H1 (cell line): Measurements from ENCODE around the gene CEP72. TPM values are rescaled to one million over a fixed set of nuclear protein-coding genes. Genes with fewer than 3 reads are reported as not detected.

Experiments
- BACH1 ChIP-seq: IDR thresholded peaks from 2 replicates; pipeline ENCODE4 v1.6.1; 2012; ENCODE audit warnings: low read length, improper control_type of control experiment
- CEBPB ChIP-seq: IDR thresholded peaks from 2 replicates; pipeline ENCODE4 v1.6.1; 2012; ENCODE audit warnings: low read depth, low read length
- CHD1 ChIP-seq: IDR thresholded peaks from 2 replicates; pipeline ENCODE4 v1.6.1; 2012; ENCODE audit warnings: low read depth, low read length, improper control_type of control experiment
- CREB1 ChIP-seq: IDR thresholded peaks from 2 replicates; pipeline ENCODE4 v1.6.1; 2012; ENCODE audit warnings: inconsistent platforms
- EZH2 ChIP-seq: fragments of 200-600 bp; sonication (generic); IDR thresholded peaks from 2 replicates; pipeline ENCODE4 v1.7.1; 2012; ENCODE audit warnings: low read depth, mild to moderate bottlenecking, moderate library complexity, low read length, inconsistent platforms; ENCODE audit not compliant: severe bottlenecking
- RAD21 ChIP-seq, 2 experiments: IDR thresholded peaks in 1 of 2; conservative IDR thresholded peaks in 1 of 2; 2 replicates each; pipeline ENCODE4 v1.6.1; 2011; ENCODE audit warnings: low read depth in 2 of 2, low read length in 2 of 2, improper control_type of control experiment in 1 of 2, inconsistent platforms in 1 of 2, mild to moderate bottlenecking in 1 of 2, moderate library complexity in 1 of 2
- SP1 ChIP-seq: IDR thresholded peaks from 2 replicates; pipeline ENCODE4 v1.6.1; 2011; ENCODE audit warnings: low read depth, low read length
- TEAD4 ChIP-seq: IDR thresholded peaks from 2 replicates; pipeline ENCODE4 v1.6.1; 2012; ENCODE audit warnings: low read depth, low read length, inconsistent platforms, mixed read lengths
- polyA plus RNA-seq, 7 experiments: library from polyadenylated mRNA; depleted of rRNA in 3 of 7; stranded (reverse) in 5 of 7; unstranded in 2 of 7; fragments of >200 nt in 5 of 7; fragments of 200-250 nt in 2 of 7; gene quantifications; 1 replicate in 5 of 7; 2 replicates in 1 of 7; 4 replicates in 1 of 7; pipeline versions ENCODE4 v1.2.1 to v1.2.3, GENCODE V29; 2011 to 2013; ENCODE audit warnings: missing spikeins in 2 of 7, mixed read lengths in 2 of 7
- total RNA-seq: library from RNA; stranded (reverse); fragmentation: NEBNext Ultra II Directional; extraction: Animal tissue kit (Norgen Biotek cat#: 25700); gene quantifications from 2 replicates; pipeline ENCODE4 v1.2.1, GENCODE V29; 2021
- TF ChIP-seq, protein P1 (sequence below): IDR thresholded peaks from 2 replicates; pipeline ENCODE4 v1.6.1; 2012; ENCODE audit warnings: low read length, inconsistent platforms
- TF ChIP-seq, protein P2 (sequence below), 3 experiments: IDR thresholded peaks; 1 replicate in 2 of 3; 2 replicates in 1 of 3; pipeline versions ENCODE4 v1.5.1 to v1.6.1; 2011; ENCODE audit warnings: low read length in 3 of 3, mild to moderate bottlenecking in 3 of 3, inconsistent platforms in 2 of 3, low read depth in 1 of 3, moderate library complexity in 1 of 3; ENCODE audit not compliant: insufficient read depth in 1 of 3; ENCODE audit errors: control extremely low read depth in 1 of 3

The CEP72 gene
- total and polyA plus RNA-seq, 2 of the 8 experiments (the other 6 are each of a cell fraction or from before 2014, with no cell fraction given), result 13.1 to 19.6 TPM

DNA sequence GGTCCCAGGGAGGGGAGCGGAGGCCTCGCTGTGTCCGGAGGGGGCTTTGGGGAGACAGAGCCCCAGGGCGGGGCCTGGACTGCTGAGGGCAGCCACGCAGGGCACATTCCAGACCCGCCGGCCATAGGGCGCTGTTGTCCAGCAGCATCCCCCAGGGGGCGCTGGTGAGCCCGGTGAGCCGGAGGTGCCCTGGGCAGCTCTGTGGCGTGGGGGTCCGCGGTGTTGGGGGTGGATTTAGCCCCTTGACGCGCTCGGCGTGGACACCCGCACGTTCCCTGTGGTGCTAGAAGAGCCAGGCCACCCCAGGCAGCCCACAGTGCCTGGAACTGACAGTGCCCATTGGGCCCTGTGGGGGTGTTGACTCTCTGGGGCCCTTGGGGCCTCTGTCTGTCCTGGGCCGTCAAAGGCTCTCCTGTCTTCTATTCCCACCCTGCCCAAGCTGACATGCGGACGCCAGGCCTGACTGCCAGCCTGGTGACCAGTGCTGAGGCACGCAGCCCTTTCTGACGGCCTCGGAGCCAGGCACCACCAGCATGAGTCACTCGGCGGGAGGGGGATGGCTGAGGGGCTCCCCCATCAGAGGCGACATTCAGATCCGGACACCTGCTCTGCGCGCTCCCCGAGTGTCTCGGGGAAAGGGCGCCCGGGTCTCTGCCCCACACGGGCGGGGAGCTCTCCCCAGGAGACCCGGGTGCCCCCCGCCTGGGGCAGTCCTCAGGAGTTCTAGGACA, 57.1 kb downstream of the CEP72 start (continued):
- TF ChIP-seq, protein P1, sequence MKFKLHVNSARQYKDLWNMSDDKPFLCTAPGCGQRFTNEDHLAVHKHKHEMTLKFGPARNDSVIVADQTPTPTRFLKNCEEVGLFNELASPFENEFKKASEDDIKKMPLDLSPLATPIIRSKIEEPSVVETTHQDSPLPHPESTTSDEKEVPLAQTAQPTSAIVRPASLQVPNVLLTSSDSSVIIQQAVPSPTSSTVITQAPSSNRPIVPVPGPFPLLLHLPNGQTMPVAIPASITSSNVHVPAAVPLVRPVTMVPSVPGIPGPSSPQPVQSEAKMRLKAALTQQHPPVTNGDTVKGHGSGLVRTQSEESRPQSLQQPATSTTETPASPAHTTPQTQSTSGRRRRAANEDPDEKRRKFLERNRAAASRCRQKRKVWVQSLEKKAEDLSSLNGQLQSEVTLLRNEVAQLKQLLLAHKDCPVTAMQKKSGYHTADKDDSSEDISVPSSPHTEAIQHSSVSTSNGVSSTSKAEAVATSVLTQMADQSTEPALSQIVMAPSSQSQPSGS, result no peak
- TF ChIP-seq RAD21 (IDR thresholded peaks at IDR 0.05 in 1 of 2, conservative IDR thresholded peaks at IDR 0.05 in 1 of 2; ENCODE audit: low read depth in 2 of 2, low read length in 2 of 2) (peak; percentile 38 to 63; a peak in 3 of 4 replicates), SP1 (no peak), BACH1 (no peak), EZH2 (no peak), CEBPB (no peak), TEAD4 (peak; percentile 83), CHD1 (no peak), CREB1 (no peak; the same call in 1 of the 2 replicates)
- TF ChIP-seq, protein P2, sequence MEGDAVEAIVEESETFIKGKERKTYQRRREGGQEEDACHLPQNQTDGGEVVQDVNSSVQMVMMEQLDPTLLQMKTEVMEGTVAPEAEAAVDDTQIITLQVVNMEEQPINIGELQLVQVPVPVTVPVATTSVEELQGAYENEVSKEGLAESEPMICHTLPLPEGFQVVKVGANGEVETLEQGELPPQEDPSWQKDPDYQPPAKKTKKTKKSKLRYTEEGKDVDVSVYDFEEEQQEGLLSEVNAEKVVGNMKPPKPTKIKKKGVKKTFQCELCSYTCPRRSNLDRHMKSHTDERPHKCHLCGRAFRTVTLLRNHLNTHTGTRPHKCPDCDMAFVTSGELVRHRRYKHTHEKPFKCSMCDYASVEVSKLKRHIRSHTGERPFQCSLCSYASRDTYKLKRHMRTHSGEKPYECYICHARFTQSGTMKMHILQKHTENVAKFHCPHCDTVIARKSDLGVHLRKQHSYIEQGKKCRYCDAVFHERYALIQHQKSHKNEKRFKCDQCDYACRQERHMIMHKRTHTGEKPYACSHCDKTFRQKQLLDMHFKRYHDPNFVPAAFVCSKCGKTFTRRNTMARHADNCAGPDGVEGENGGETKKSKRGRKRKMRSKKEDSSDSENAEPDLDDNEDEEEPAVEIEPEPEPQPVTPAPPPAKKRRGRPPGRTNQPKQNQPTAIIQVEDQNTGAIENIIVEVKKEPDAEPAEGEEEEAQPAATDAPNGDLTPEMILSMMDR (IDR thresholded peaks at IDR 0.05; ENCODE audit: control extremely low read depth in 1 of 3, insufficient read depth in 1 of 3, low read depth in 1 of 3, low read length in 3 of 3), result peak in 2 of 3 experiments; percentile 80 to 89; a peak in 3 of 4 replicates
